ENCODE data around the gene CASP10. TPM values are rescaled to one million over a fixed set of nuclear protein-coding genes. Genes with fewer than 3 reads are reported as not detected.

The CASP10 gene
- total and polyA plus RNA-seq, 2 of the 4 experiments (the other 2 are of a cell fraction), result 0.12 to 0.90 TPM

- H3K14ac ChIP-seq (replicated peaks; ENCODE audit: low read depth, low read length), result no peak overlapping the region
- H2BK120ac ChIP-seq (ENCODE audit: low read depth, low read length), result no peak overlapping the region
- H3K9me3 ChIP-seq (ENCODE audit: control insufficient read depth, insufficient read depth, low read length), result no peaks in the 10 kb centered on the region
- no peak overlapping the region for H3K4me3 ChIP-seq (ENCODE audit: insufficient read depth, low read depth, low read length)
- no peaks in the 10 kb centered on the region for H4K20me1 ChIP-seq (ENCODE audit: insufficient read depth, low read length)
- H3K18ac ChIP-seq (ENCODE audit: low read depth, low read length), result no peak overlapping the region; the same call in 1 of the 2 replicates
- H3K4me1 ChIP-seq (ENCODE audit: control insufficient read depth, insufficient read depth, low read length), result peaks cover 8% of the 10 kb centered on the region
- H3K79me1 ChIP-seq (ENCODE audit: low read depth in 1 of 2, low read length in 2 of 2), result no peaks in the 10 kb centered on the region
- no peaks in the 10 kb centered on the region for H3K9me1 ChIP-seq (ENCODE audit: insufficient read depth, low read length)
- H3K27ac ChIP-seq (ENCODE audit: insufficient read depth, low read length), result no peak overlapping the region
- H3K23ac ChIP-seq (ENCODE audit: low read depth, low read length), result no peak overlapping the region
- H2BK15ac ChIP-seq (ENCODE audit: low read depth, low read length), result no peak overlapping the region; the same call in 2 of the 3 replicates
- no peak overlapping the region for H4K91ac ChIP-seq (ENCODE audit: insufficient read depth, low read depth, low read length)
- DNase-seq, result no peak
- H2AK5ac ChIP-seq (ENCODE audit: low read depth, low read length), result 0 out of 2 replicates have a peak overlapping the region, but pooled peaks have one; percentile 20
- peak overlapping the region; percentile 20 for H2AK9ac ChIP-seq (replicated peaks; ENCODE audit: low read depth, low read length, poor library complexity)
- H3K9ac ChIP-seq (ENCODE audit: low read depth, low read length), result no peak overlapping the region
- H3K36me3 ChIP-seq (ENCODE audit: control insufficient read depth, insufficient read depth, low read length), result no peaks in the 10 kb centered on the region
- intact Hi-C loops (cut with micrococcal nuclease), result loop anchor here (2.0 to 10.0 kb wide), 2 partner anchors 385 to 471 kb away; a partner anchor contains a TSS
- BruUV-seq (replicated peaks), result no TSS peak
- H3K56ac ChIP-seq (ENCODE audit: extremely low read depth, insufficient read depth, low read length), result no peak overlapping the region
- no peak overlapping the region for H2BK20ac ChIP-seq (ENCODE audit: low read depth, low read length)
- ATAC-seq (ENCODE audit: low read depth), result no peak
- in situ Hi-C loops (cut with MboI; ENCODE audit: low sequenced_read_pairs), result loop anchor here (25.0 kb wide), 1 partner anchor 379 kb away; a partner anchor contains a TSS
- H3K4ac ChIP-seq (ENCODE audit: low read depth, low read length), result 0 out of 2 replicates have a peak overlapping the region, but pooled peaks have one; percentile 5
- H4K8ac ChIP-seq (ENCODE audit: low read depth in 2 of 2, low read length in 2 of 2), result peak overlapping the region in 1 of 2 experiments; percentile 56; a peak in 2 of 4 replicates
- dilution Hi-C loops (cut with HindIII; ENCODE audit: low sequenced_read_pairs, unreplicated experiment), result no loop called here
- ChIA-PET CTCF (interaction anchor here (1.2 to 1.7 kb wide), 4 partner anchors 21 to 98 kb away, joined by 4 to 6 read pairs (median 4); partner anchors contain the start of gene CASP10), POLR2A (ENCODE audit: unreplicated experiment) (no interaction called here)
- peak overlapping the region; percentile 64; the same call in 1 of the 2 replicates for H4K5ac ChIP-seq (ENCODE audit: low read depth, low read length)
- peak overlapping the region; percentile 86 for H2AFZ ChIP-seq (replicated peaks; ENCODE audit: low read length, poor library complexity)
- no peaks in the 10 kb centered on the region for H3K27me3 ChIP-seq (ENCODE audit: control insufficient read depth, insufficient read depth, low read length)
- 91% methylated on average over 5 of the region's 8 CpGs; no CpG with 5 or more reads in 1 of the 2 experiments for WGBS, 2 experiments (ENCODE audit: extremely low coverage in 2 of 2, insufficient read length in 1 of 2)
- H2BK5ac ChIP-seq (ENCODE audit: low read depth, low read length, poor library complexity, severe bottlenecking), result no peak overlapping the region
- H3K4me2 ChIP-seq (ENCODE audit: low read depth, low read length), result no peak overlapping the region
- no peak for TF ChIP-seq RAD21 (IDR thresholded peaks at IDR 0.05; ENCODE audit: low read length)
- TF ChIP-seq CEBPB (IDR thresholded peaks at IDR 0.05; ENCODE audit: low read depth, low read length), result no peak
- TF ChIP-seq RCOR1 (IDR thresholded peaks at IDR 0.05; ENCODE audit: insufficient replicate concordance, low read length), result no peak
- no peak for TF ChIP-seq ELK1 (IDR thresholded peaks at IDR 0.05; ENCODE audit: borderline replicate concordance, low read depth, low read length)
- no peak for TF ChIP-seq MAZ (IDR thresholded peaks at IDR 0.05; ENCODE audit: borderline replicate concordance, low read depth, low read length)
- no peak for TF ChIP-seq MXI1 (IDR thresholded peaks at IDR 0.05; ENCODE audit: borderline replicate concordance, low read depth, low read length)
- no peak for TF ChIP-seq POLR2A (IDR thresholded peaks at IDR 0.05; ENCODE audit: low read depth, low read length)
- TF ChIP-seq CTCF (conservative IDR thresholded peaks at IDR 0.05; ENCODE audit: low read depth, low read length), result no peak
- no peak for TF ChIP-seq BHLHE40 (IDR thresholded peaks at IDR 0.05; ENCODE audit: low read depth, low read length)
- no peak for TF ChIP-seq MAFK (IDR thresholded peaks at IDR 0.05; ENCODE audit: low read depth, low read length)
- no peak for TF ChIP-seq FOS (IDR thresholded peaks at IDR 0.05; ENCODE audit: low read depth, low read length)
- TF ChIP-seq CHD1 (IDR thresholded peaks at IDR 0.05; ENCODE audit: low read depth, low read length), result no peak
- no peak for TF ChIP-seq USF2 (IDR thresholded peaks at IDR 0.05; ENCODE audit: low read depth, low read length)
- TF ChIP-seq RFX5 (IDR thresholded peaks at IDR 0.05; ENCODE audit: low read depth, low read length), result no peak
- no peak for TF ChIP-seq NFE2L2 (IDR thresholded peaks at IDR 0.05; ENCODE audit: low read depth, low read length)
Observed at GRCh38 chr2:201233192-201233811, 50.4 kb downstream of the CASP10 start.

Data from IMR-90 (cell line).